Esophagus squamous epithelium (tissue), 4 donors: ENCODE data around the gene CACNA2D2.

ENCODE experiments used
- POLR2A ChIP-seq, 4 donors: fragments of 450-650 bp; IDR thresholded peaks; one replicate each; pipeline ENCODE4 v1.6.1; 2017; ENCODE audit warnings: antibody characterized with exemption in 4 of 4, mild to moderate bottlenecking in 4 of 4, moderate library complexity in 3 of 4
- TF ChIP-seq, protein P1 (sequence below), 6 experiments: fragments of 450-650 bp in 4 of 6; fragments of 200-600 bp in 2 of 6; sonication (generic) in 2 of 6; IDR thresholded peaks; one replicate each; pipeline ENCODE4 v1.5.1; 2016 to 2019; ENCODE audit warnings: antibody characterized with exemption in 6 of 6, mild to moderate bottlenecking in 4 of 6, moderate library complexity in 4 of 6

GRCh38 chr3:50396502-50396901 is 106.9 kb downstream of the CACNA2D2 start:
- TF ChIP-seq, protein P1, sequence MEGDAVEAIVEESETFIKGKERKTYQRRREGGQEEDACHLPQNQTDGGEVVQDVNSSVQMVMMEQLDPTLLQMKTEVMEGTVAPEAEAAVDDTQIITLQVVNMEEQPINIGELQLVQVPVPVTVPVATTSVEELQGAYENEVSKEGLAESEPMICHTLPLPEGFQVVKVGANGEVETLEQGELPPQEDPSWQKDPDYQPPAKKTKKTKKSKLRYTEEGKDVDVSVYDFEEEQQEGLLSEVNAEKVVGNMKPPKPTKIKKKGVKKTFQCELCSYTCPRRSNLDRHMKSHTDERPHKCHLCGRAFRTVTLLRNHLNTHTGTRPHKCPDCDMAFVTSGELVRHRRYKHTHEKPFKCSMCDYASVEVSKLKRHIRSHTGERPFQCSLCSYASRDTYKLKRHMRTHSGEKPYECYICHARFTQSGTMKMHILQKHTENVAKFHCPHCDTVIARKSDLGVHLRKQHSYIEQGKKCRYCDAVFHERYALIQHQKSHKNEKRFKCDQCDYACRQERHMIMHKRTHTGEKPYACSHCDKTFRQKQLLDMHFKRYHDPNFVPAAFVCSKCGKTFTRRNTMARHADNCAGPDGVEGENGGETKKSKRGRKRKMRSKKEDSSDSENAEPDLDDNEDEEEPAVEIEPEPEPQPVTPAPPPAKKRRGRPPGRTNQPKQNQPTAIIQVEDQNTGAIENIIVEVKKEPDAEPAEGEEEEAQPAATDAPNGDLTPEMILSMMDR (IDR thresholded peaks at IDR 0.05), result no peak
- TF ChIP-seq POLR2A (IDR thresholded peaks at IDR 0.05), result no peak
